ENCODE measurements around the gene CTIF. TPM values are rescaled to one million over a fixed set of nuclear protein-coding genes. Genes with fewer than 3 reads are reported as not detected.
"Not testable (repeated sequence)": the region's sequence is repeated elsewhere in the genome, so short reads cannot be mapped to it uniquely, and the experiment has no call there.

Gene CTIF
- total RNA-seq, 1 experiment from 2014 or later, result 19.8 TPM

DNA sequence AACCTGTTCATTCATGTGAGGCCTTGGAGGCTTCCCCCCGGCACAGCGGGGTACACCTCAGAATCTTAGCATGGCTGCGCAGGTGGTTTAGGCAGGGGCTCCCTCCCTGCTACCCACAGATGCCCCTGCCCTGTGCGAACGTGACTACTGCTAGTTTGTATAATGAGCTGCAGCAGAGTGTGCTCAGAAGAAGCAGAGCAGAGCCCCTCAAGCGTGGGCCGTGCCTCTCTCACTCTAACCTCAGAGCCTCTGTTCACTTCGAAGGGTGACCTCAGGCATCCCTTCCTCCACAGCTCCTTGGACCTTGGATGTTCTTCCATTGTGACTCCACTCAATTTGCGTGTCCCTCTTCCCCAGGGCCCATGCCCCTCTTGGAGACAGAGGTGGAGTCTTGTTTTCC is 161.6 kb downstream of the CTIF start:
- no peak for DNase-seq (ENCODE audit: low read depth)

DNA sequence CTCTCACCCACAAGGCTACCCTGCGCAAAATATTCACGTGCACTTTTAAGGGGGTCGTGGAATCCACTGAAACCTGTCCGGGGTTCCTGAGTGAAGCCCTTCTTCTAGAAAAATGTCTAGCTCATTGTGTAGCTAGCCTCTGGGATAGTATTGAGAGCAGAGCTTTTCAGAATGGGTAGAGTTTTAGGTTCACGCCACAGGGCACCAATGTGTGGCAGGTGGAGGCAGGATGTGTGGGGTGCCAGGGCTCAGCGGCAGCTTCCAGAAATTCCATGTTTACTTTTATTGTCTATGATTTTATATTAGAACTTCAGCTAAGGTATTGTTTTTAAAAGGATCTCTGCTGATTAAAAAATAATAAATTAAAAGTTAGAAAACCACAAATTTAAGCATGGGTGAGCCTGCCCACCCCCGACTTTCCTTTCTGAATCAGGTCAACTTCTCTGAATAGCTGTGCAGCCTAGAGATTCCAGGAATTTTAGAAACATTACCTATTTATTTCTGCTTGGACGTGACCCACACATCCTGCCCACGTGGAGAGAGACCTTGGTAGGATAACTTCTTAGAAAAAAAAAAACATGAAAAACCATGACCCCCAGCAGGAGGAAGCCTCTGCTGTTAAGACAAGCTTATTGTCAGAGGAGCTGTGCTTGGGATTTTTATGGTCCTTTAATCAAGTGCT is 163.7 kb downstream of the CTIF start:
- no peak for DNase-seq (ENCODE audit: low read depth)

DNA sequence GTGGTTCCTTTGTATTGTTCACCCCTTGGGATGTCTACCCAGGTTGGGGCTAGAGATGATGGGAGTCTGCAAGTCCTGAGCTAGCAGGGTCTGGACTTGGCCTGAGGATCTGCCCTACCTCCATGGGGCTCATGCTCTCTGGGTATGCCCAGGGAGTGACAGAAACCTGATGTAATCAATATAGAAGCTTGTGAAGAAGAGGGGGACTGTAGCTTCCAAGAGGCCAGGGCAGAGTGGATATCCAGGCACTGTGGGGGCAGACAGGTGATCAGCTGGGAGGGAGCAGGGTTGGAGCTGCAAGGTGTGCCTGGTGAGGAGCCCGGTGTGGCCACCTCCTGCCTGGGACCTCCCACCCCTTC is 164.2 kb downstream of the CTIF start:
- DNase-seq (ENCODE audit: low read depth), result no peak

DNA sequence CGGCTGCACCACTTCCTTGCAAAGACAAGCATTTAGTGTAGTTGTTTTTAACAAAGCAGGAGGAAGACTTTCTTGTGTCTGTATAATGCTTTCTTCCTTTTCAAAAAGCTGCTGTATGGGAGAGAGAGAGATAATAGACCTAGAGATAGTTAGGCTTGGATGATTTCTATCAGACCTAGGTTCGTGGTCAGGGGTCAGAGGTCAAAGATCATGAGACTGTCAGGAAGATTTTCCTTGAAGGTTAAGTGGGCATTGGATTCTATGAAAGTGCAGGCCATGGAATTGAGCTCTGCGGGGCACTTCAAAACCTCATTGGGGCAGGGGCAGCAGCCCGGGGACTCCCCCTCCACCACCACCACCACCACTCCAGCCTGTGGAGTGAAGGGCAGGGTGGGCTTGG is 164.6 kb downstream of the CTIF start:
- DNase-seq (ENCODE audit: low read depth), result no peak

DNA sequence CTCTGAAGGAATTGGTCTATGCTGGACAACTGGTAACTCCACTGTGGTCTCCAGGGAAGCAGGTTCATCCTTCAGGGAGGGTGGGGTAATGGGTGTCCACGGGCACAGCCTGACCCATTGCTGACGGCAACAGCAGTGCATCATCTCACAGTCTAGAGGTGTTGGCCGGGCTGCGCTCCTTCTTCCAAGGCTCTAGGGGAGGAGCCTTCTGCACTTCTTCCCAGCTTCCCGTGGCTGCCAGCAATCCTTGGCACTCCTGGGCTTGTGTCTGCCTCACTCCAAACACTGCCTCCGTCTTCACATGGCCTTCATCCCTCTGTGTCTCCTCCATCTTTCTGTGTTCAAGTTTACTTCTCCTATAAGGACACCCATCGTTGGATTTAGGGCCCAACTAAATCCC is 166.2 kb downstream of the CTIF start:
- no peak for DNase-seq (ENCODE audit: low read depth)

DNA sequence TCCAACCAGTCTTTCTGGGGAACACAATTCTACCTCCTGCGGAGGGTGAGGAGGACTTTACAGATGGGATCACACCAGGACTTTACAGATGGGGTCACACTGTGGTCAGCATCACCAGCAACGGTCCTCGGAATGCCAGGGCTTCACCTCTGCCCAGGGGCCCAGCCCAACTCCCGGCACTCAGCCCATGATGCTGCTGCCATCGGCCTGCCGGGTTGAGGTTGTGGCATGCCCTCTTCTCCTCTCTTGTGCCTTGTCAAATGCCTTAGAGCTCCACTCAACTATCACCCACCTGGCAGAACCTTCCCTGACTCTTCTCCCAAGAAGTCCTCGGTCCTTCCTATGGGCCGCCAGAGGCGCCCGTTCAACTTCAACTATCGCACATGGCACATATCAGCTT is 166.7 kb downstream of the CTIF start:
- no peak for DNase-seq (ENCODE audit: low read depth)

DNA sequence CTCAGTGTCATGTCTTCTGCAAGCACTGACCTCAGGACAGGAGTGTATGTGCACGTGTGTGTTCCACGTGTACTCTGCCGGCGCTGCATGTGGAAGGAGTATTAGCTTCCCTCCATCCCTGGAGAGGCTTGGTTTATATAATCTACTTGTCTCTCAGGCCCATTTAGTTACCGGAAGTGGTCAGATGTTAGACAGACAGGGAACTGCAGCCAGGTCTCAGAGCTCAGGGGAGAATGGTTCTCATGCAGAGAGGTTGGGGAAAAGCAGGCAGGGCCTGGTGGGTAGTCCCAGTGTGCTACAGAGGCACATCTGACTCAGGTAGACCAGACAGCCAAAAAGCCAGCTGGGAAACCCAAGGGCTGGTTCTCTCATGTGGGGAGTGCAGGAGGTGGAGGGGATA is 167.9 kb downstream of the CTIF start:
- DNase-seq (ENCODE audit: low read depth), result peak; percentile 17

DNA sequence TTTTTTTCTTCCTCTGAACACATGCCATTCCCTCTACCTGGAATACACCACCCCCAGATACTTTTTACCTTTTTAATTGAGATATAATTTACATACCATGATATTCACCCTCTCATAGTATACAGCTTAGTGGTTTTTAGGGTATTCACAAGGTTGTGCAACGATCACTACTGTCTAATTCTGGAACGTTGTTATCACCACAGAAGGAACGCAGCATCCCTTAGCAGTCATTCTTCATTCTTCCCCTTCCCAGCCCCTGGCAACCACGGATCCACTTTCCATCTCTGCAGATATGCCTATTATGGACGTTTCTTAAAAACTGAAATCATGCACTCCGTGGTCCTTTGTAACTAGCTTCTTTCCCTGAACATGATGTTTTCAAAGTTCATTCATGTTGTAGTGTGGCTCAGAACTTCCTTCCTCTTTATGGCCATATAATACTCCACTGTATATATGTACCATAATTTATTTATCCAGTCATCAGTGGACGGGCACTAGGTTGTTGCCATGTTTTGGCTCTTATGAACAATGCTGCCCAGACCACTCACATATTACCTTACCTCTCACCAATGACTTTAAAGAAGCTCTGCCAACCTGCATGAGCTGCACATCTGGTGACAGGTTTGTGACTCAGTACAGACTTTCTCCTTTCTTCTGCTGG is 168.9 kb downstream of the CTIF start:
- no peak for DNase-seq (ENCODE audit: low read depth)

DNA sequence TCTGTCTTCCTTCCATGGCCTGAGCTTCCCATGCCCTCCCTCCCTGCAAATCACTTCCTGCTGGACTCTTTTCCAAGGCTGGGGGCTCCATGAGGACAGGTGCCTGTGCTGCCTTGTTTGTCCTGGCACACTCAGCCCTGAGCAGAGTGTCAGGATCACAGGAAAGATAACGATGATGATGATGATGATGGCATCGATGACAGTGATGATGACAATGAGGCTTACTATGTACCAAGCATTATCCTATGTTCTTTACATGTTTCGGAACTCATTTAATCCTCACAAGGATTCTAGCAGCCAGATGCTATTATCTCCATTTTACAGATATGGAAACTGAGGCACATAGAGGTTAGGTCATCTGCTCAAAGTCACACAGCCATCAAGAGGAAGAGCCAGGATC is 170.0 kb downstream of the CTIF start:
- DNase-seq (ENCODE audit: low read depth), result no peak

DNA sequence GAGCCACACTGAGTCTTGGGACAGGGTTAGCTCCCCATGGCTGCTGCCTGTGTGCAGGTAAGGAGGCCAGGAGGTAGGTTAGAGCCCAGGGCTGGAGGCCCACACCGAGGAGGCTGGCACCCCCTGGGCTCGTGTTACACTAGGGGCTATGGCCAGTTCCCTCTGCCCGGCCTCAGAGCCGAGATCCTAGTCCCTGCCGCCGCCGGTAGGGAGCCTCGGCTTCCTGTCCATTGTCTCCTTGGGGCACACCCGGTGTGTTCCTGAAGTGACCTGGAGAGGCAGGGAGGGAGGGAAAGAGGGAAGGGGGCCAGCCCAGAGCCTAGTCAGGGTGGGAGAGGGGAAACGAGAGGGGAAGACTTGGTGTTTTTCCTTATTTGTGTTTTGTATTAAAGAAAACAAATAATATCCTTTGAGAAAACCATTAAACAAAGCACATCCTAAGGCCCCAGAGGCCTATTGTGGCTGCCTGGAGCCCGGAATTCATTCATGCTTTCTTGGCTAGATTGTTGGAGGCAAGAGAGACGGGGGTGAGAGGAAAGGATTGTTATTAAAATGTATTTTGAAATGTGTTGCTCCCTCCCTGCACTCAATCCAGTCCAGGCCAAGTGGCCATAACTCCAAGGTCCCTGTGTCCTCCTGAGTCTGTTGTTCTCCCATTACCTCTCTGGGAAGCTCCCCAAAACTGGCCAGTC is 170.7 kb downstream of the CTIF start:
- DNase-seq (ENCODE audit: low read depth), result no peak

DNA sequence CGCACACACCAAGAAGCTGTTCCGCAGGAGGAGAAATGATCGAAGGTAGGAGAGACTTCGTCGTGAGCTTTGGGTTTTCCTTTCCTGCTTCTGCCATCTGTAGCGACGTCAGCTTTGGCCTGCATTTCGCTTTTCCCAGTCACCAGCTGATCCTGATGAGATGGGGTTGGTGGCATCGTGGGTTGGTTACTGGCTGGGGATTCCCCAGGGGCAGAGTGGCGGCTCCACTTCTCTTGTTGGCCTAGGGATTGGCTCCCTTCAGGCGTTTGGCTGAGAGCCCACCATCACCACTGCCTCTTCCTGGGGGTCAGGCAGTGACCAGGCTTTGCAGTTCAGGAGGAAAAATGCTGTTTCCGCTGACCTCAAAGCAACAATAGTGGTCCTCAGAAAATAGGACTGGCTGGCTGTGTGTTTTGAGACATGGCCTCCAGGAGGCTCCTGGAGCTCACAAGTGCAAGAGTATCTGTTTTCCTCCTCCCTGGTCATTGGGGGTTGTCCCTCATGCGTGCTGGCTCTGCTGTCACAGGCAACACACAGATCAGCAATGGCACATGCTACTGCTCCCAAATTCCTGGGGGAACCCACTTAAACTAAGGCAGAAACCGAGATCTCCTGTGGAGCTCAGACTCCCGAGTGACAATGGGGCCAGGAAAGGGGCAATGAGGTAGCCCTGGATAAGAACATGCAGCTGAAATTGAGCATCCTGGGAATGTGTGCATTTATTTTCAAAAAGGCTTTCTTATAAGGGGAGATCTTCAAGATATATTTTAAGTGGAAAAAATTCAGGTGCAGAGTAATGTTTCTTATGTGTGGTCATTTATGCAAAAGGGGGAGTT is 173.0 kb downstream of the CTIF start:
- peak; percentile 34 for DNase-seq (ENCODE audit: low read depth)

DNA sequence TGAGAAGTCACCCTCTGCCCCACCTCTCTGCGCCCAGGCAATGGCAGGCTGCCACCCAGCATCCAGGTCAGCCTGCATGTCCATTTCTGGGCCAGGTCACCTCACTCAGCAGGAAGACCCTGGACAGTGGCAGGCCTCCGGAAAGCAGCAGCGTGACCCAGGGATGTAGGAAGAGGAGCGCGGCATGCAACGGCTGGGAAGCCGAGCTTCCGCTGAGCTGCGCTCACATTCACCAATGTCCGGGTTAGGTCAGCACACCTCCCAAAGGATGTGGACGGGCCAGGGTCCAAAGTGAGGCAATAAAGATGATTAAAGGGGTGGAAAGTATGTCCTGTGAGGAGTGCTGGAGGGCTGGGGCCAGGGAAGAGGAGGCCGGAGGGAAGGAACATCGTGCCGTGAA is 174.5 kb downstream of the CTIF start:
- no peak for DNase-seq (ENCODE audit: low read depth)

DNA sequence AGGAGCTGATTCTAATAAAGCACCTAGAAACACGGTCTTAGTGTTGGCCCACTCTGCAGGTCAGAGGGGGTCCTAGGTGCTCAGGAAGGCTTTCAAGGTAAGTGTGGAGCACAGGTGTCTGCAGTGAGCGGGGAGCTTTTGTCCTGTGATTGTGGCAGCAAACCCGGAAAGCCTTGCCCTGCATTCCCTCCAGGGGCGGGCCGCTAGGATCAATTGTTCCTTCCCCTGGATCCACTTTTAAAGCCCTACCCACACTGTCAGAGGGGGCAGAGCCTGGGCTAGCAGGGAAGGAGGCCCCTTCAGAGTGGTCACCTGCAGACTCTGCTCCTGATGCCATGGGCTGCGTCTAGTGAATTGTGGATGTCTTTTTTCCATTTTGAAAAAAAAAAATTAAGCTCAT is 176.0 kb downstream of the CTIF start:
- DNase-seq (ENCODE audit: low read depth), result no peak

DNA sequence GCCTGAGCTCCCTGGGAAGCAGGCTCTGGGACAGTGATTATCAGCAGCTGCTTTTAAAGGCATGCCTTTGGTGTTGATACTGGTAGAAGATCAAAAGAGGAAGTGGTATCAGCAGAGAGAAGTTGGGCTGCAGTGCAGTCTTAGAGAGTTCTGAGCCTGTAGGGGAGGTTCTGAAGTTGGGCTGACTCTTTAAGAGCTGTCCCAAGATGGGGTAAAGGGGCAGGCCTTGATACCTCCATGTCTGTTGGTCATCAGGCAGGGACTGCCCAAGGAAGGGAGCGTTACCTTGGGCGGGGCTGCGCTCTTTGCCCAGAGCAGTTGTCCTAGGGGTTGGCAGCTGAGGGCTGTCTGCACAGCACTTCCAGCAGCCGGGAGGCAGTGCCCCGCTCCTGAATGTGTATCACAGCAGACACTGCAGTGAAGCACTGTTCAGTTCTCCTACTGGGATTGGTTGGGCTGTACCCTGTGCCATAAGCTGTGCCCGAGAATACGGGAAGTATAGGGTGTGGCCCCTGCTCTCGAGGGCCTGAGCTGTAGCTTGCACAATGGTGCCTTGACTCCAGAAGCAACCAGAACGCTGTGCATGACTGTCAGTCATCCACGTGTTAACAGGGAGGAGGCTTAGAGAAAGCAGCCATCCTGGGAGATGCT is 177.0 kb downstream of the CTIF start:
- no peak for DNase-seq (ENCODE audit: low read depth)

DNA sequence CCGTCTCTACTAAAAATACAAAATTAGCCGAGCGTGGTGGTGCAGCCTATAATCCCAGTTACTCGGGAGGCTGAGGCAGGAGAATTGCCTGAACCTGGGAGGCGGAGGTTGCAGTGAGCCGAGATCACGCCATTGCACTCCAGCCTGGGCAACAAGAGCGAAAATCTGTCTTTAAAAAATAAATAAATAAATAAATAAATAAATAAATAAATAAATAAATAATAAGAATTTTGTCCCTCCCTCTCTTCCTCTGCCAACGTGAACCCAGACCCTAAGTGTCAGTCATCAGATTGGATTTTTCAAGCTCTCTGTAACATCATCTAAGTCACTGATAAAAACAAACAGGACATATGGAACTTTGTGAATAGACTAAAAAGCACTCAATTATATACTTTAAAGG is 178.4 kb downstream of the CTIF start:
- not testable (repeated sequence) for DNase-seq (ENCODE audit: low read depth)

DNA sequence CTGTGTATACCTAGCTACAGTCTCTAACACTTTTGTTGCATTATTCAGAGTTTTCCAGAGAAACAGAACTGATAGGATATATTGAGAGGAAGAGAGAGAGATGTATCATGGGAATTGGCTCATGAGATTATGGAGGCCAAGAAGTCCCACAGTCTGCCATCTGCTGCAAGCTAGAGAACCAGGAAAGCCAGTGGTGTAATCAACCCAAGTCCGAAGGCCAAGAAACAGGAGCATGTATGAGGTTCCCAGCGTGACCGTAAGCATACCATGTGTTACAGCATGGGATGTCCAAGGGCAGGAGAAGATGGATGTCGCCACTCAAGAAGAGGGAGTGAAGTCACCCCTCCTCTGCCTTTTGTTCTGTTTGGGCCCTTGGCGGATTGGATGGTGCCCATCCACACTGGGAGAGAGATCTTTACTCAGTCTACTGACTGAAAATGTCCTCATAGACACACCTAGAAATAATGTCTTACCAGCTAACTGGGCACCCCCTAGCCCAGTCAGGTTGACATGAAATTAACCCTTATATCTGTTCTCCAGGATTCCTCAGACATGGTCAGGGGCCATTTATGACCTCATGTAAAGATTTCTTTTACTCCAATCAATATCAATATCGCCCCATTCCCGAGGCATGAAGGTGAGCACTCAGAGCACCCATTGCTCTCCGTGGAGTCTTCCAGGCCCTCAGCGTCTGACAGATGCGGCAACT is 179.6 kb downstream of the CTIF start:
- no peak for DNase-seq (ENCODE audit: low read depth)

DNA sequence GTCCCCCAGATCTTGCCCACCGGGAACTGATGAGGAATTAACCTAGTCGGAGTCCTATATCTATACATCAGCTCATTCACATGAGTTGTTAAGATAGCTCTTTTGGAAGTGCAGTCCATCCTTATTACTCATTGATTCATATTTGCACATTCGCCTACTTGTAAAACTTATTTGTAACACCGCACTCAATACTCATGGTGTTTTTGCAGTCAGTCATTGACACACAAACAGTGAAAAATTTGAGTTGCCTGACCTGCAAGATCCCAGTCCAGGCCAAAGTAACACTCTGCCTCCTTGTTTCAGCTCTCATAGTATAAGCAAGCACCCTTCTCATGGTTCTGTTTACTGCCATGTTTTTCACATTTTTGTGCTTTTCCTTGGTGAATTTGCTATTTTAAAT is 180.6 kb downstream of the CTIF start:
- no peak for DNase-seq (ENCODE audit: low read depth)

DNA sequence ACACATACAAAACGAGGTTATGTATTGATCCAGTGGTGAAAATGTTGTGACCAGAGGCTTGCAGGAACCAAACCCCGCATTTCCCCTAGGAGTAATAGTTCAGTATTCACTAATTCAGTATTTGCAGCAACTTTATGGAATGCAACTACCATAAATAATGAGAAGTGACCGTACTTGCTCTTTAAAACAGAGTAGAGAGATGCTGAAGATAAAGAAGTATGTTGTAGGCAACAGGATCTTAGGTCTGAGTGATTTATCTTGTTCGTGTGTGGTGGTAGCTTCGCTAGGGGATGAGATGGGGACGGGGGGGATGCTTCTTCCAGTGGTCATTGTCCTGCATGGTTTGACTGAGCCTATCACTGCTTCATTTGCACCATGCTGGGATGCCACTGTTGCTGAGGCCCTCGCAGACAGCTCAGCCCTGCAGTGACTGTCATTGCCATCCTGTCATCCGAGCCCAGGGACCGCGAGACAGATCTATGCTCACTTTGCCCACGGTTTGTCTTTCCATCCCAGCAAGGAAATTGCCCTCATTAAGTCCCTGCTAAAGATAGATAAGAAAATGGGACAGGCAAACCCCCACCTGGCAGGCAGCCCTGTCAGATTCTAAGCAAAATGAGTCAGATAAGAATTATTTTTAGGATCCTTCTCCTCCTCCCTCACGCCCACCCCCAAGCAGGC is 181.3 kb downstream of the CTIF start:
- DNase-seq (ENCODE audit: low read depth), result peak; percentile 35

DNA sequence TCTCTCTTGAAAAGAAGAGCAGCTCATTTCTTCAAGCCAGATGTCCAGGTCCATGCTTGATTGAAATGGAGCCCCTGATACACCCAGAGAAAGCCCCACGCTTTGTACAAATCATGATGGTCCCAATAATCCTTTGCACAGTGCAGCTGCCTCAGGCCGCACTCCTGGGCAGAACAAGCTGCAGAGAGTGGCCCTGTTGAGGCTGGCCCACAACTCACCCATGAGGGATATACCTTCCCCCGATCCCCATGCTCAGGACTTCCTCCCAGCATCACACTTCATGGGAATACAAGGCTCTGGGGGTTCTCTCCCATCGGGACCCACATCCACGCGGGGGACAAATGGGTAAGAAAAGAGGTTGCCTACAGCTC is 181.8 kb downstream of the CTIF start:
- no peak for DNase-seq (ENCODE audit: low read depth)

DNA sequence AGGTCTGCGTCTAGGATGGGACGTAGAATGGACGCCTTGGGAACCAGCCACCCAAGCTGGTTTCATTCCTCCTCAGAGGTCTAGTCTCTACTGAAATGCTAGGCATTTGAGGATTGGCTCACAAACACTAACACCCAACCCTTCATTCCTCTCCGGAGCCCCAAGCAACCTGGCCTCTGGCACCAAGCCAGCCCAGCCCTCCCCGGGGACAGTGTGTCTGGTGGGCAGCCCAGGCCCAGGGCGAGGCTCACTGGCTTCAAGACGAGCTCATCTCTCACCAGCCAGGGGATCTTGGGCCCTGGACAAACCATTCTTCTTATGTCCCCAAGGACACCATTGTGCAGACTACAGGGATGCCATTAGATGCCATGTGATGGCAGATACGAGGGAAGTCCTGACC is 182.5 kb downstream of the CTIF start:
- DNase-seq (ENCODE audit: low read depth), result no peak
